ENCODE data around the gene PRR5L.

DNA sequence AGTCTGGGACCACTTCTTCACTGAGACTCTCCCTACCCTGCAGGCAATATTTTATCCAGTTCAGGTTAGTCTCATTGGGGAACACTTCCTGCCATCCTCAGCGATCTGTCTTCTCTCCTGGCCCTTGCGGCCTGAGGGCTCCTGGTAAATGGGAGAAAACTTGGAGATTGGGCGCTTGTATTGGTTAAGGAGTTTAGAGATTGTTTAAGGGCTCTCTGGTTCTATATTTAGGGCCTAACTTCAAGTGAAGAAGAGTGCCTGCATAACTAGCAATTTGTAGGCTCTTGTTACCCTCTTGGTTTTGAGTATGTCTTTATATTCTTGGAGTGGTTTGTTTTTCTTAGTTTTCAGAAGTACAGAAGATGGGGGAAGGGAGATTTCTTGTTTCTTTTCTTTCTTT lies 141.3 kb downstream of the PRR5L start:
- TF ChIP-seq, protein P1, sequence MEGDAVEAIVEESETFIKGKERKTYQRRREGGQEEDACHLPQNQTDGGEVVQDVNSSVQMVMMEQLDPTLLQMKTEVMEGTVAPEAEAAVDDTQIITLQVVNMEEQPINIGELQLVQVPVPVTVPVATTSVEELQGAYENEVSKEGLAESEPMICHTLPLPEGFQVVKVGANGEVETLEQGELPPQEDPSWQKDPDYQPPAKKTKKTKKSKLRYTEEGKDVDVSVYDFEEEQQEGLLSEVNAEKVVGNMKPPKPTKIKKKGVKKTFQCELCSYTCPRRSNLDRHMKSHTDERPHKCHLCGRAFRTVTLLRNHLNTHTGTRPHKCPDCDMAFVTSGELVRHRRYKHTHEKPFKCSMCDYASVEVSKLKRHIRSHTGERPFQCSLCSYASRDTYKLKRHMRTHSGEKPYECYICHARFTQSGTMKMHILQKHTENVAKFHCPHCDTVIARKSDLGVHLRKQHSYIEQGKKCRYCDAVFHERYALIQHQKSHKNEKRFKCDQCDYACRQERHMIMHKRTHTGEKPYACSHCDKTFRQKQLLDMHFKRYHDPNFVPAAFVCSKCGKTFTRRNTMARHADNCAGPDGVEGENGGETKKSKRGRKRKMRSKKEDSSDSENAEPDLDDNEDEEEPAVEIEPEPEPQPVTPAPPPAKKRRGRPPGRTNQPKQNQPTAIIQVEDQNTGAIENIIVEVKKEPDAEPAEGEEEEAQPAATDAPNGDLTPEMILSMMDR (IDR thresholded peaks at IDR 0.05), result no peak
- TF ChIP-seq EZH2phosphoT487 (IDR thresholded peaks at IDR 0.05) (no peak), EZH2 (IDR thresholded peaks at IDR 0.05) (no peak)

Measured in neural progenitor cell (in vitro differentiated cells).